ENCODE measurements around the gene RALA.
"Not testable (repeated sequence)": the region's sequence is repeated elsewhere in the genome, so short reads cannot be mapped to it uniquely, and the experiment has no call there.

RALA gene

GRCh38 chr7:39727231-39728012 lies 104.0 kb downstream of the RALA start:
- no peak for DNase-seq (ENCODE audit: low spot score)

GRCh38 chr7:39732837-39733804 lies 109.7 kb downstream of the RALA start:
- DNase-seq (ENCODE audit: low spot score), result peak; percentile 94

GRCh38 chr7:39733881-39734632 lies 110.7 kb downstream of the RALA start:
- DNase-seq (ENCODE audit: low spot score), result no peak

GRCh38 chr7:39734633-39735004 lies 111.2 kb downstream of the RALA start:
- no peak for DNase-seq (ENCODE audit: low spot score)

GRCh38 chr7:39735903-39736302 lies 112.5 kb downstream of the RALA start:
- DNase-seq (ENCODE audit: low spot score), result no peak

GRCh38 chr7:39741942-39742623 lies 118.7 kb downstream of the RALA start:
- DNase-seq (ENCODE audit: low spot score), result no peak

GRCh38 chr7:39744620-39745019 lies 121.2 kb downstream of the RALA start:
- no peak for DNase-seq (ENCODE audit: low spot score)

- DNase-seq (ENCODE audit: low spot score), result no peak
These were observed 121.9 kb downstream of the RALA start for GRCh38 chr7:39745320-39745719.

GRCh38 chr7:39746103-39746819 lies 122.9 kb downstream of the RALA start:
- peak; percentile 79 for DNase-seq (ENCODE audit: low spot score)

- no peak for DNase-seq (ENCODE audit: low spot score)
These were observed 125.8 kb downstream of the RALA start for GRCh38 chr7:39749177-39749576.

GRCh38 chr7:39749717-39750116 lies 126.3 kb downstream of the RALA start:
- no peak for DNase-seq (ENCODE audit: low spot score)

- no peak for DNase-seq (ENCODE audit: low spot score)
These were observed 127.1 kb downstream of the RALA start for GRCh38 chr7:39750253-39751077.

GRCh38 chr7:39753237-39753636 lies 129.9 kb downstream of the RALA start:
- not testable (repeated sequence) for DNase-seq (ENCODE audit: low spot score)

GRCh38 chr7:39753823-39754325 lies 130.5 kb downstream of the RALA start:
- DNase-seq (ENCODE audit: low spot score), result no peak

GRCh38 chr7:39754326-39755120 lies 131.2 kb downstream of the RALA start:
- no peak for DNase-seq (ENCODE audit: low spot score)

GRCh38 chr7:39757604-39758003 lies 134.2 kb downstream of the RALA start:
- DNase-seq (ENCODE audit: low spot score), result no peak
